HG03354 (cell line): ENCODE data around the gene RAB8B.

Source experiments
- ATAC-seq: cut with Tn5 transposase; IDR thresholded peaks from one replicate; pipeline ENCODE4 v1.9.1; 2021; ENCODE audit warnings: mild to moderate bottlenecking; ENCODE audit not compliant: unreplicated experiment, poor library complexity, severe bottlenecking

The RAB8B gene

DNA sequence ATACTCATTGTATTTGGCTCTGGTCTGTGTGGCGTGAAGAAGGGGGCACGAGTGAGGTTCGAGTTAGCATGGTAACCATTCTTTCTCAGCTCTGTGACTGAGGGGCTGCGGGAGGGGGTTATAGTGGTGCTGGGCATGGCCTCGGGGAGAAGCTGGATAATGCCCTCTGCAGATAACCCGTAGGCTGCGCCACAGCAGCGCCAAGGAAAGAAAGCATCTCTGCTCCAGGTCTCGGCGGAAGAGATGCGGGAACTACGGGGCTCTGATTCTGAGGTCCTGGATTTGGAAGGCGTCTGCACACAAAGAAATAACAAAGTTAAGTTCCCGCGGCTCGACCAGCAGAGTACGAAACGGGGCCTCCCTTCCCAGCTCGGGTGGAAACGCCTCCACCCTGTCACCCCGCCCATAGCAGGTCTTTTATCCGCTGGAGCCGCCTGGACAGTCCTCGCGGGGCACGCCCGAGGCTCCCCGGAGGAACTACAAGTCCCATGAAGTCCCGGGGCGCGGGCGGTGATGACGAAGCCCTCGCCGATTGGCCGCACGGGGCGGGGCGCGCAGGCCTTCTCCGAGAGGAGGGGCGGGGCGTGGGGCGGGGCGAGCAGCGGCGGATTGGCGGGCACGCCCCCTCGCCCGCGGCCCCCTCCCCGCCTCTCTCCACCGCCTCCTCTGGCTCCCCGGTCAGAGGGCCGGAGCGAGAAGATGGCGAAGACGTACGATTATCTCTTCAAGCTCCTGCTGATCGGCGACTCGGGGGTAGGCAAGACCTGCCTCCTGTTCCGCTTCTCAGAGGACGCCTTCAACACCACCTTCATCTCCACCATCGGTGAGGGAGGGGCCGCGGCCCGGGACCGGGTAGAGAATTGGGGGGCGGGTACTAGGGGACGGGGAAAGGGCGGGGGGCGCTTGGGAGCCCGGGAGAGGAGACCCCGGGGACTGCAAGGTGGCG lies at the start of gene RAB8B:
TSS of gene RAB8B (plus strand) at position 681 of the 946 bp plus-strand sequence. CDS start at position 700, 19 bp downstream.
- ATAC-seq = peak; percentile 78

DNA sequence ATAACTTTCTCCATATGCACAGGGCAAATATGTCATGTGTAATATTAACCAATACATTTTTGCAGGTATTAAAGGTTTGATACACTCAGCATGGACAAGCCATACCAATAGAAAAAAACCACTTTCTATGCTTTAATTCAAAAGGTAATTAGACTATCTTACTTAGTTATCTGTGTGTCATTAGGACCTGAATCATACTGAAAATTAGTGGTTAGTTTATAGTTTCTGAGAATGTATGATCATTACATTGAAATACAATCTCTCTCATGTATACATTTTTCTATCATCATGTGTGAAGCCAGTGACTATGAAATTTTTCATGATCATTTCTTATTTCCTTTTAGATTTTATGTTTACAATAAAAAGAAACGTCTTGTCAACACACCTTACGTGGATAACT lies 48.5 kb upstream of the RAB8B start:
- no peak for ATAC-seq

DNA sequence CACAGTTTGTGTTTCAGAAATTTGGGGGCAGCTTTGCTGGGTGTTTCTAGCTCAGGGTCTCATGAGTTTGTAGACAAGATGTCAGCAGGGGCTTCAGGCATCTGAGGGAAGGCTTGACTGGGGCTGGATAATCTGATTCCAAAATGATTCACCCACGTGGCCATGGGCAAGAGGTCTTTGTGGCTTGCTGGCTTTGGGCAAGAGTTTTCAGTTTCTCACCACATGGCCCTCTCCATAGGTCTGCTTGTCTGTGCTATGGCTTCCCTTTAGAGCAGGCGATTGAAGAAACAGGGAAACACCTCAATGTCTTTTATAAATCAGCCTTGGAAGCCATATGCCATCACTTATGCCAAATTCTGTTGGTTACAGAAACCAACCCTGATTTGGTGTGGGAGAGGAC lies 44.0 kb upstream of the RAB8B start:
- no peak for ATAC-seq

DNA sequence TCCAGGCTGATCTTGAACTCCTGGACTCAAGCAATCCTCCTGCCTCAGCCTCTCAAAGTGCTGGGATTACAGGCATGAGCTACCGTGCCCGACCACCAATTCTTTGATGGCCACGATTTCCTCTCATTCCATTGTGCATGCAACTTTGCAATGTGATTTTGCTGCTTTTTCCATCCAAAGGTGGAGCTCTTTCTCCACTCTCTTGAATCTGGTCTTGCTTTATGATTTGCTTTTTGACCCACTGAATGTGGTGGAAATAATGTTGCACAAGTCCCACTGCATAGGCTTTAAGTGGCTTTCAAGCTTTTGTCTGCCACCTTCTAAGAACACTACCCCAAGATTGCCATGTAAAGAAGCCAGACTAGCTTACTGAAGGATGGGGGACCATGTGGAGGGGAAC lies 42.7 kb upstream of the RAB8B start:
- no peak for ATAC-seq

DNA sequence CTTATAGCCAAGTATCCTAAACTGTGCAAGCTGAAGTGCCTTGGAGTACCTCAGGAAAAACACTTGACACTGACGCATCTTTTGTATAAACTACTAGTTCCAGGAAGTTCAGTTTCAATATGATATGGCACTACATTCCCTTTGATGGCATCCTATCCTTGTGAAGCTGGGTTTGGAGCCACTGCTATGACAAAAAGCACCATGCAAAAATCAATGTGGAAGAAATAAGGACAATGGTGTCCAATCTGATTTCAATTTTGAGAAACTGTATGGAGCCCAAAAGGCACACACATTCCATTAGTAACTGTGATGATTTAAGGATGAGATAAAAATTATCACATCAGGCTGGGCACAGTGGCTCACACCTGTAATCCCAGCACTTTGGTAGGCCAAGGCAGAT lies 37.7 kb upstream of the RAB8B start:
- ATAC-seq = no peak

DNA sequence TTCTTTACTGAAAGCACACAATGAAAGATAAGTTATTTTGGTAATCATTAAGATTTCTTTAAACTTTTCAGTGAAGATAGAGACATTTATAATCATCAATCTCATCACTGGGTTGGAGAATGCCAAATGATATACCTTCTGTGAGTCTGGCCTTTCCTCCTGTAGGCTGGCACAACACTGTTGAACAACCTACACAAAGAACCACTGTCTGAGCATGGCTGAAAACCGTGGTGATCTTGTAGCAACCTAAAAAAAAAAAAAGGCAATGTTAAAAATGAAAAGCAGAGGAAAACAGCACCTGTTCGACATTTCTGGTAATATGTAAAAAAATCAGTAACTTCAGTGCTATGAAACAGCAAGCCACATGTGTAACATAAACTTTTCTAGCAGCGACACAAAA lies 33.9 kb upstream of the RAB8B start:
- no peak for ATAC-seq

DNA sequence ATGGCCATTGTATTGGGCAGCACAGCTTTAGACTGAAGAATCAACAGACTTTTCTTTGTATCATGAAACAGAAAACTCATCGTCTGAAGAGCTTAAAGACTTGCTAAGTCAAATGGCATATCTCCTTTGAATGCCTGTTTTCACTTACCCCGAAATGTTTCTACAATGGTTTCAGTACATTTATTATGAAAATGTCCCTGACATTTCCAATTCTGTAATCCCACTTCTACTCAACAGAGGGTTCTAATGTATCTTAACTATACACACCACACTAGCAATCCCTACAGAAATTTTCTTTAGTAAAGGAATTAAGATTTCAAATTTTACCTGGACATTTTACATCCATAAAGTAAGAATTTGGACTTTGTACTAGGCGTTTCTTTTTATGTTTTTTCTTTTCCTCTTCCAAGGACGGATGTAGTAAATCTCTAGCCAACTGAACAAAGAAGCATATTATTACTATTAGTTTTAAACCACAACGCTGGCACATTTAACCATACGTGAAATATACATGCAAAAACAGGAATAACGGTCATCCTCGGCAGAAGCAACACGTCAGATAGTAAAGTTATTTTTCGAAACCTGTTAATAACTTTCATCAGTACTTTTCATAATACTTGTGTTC lies 33.2 kb upstream of the RAB8B start:
- no peak for ATAC-seq

DNA sequence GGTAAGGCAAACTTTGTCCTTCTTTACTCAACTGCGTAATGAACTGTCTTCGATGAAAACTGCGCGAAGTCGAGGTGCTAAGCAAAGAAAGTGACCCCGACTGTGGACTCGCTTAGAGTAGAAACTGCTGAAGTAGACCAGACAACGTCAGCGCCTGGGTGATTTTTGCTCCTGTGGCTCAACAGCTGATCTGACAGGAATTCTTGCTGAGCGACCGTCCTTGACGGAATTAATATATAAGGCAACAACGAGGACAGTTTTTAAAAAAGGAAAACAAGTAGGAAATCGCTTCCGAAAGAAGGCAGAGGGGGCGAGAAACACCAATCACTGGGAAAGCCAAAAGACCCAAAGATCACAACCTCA lies 32.7 kb upstream of the RAB8B start:
- peak; percentile 15 for ATAC-seq

DNA sequence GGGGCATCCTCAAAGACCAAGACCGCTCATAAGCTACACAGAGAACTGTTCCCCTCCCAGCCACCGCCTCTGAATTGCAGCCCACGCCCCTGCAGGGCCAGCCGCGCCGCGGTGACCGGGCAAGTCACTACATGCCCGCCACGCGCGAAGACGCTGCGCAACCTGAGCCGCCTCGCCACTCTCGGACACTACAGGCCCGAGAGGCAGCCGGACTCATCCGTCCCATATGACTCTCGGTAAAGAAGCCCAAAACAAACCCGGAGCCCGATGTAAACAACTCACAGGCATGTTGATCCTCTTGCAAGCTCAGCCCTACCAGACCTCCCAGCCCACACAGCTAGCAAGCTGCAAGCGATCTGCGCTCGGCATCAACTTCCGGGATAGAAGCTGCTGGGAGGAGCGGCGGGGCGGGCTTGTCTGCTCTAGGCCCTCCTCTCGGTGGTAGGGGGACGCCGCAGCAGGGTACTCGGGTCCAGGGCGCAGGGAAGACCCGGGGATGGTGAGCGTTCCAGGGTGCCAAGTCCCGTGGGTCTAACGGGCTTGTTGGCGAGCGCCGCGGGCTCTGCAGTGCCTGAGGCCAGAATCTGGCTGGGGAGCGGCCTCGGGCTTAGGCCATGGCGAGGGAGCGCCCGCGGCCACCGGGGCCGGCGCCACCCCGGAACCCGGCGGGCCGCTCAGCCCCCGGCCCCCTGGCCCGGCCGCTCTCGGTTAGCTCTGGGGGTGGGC lies 32.1 kb upstream of the RAB8B start, which contains the start of gene RPS27L:
TSS of gene RPS27L (minus strand) at position 360 of the 726 bp plus-strand sequence. CDS start at position 288, 72 bp downstream.
- ATAC-seq = peak; percentile 92

DNA sequence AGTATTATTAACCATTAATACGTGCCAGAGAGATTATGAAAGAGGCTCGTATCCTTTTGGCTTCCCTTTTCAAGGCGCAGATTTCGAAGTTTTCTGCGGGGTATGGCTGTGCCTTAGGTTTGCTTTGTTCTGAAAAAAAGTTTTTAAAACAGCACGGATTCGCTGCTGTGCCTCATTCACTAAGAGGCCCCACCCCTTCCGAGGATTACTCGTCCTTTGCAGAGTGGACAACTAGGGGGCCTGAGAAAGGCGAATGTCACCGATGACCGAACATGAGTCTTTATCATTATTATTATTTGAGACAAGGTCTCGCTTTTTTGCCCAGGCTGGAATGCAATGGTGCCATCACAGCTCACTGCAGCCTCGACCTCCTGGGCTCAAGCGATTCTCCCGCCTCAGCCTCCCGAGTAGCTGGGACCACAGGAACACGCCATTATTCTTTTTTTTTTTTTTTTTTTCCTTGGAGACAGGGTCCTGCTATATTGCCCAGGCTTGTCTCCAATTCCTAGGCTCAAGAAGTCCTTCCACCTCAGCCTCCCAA lies 31.4 kb upstream of the RAB8B start:
- ATAC-seq = peak; percentile 35

DNA sequence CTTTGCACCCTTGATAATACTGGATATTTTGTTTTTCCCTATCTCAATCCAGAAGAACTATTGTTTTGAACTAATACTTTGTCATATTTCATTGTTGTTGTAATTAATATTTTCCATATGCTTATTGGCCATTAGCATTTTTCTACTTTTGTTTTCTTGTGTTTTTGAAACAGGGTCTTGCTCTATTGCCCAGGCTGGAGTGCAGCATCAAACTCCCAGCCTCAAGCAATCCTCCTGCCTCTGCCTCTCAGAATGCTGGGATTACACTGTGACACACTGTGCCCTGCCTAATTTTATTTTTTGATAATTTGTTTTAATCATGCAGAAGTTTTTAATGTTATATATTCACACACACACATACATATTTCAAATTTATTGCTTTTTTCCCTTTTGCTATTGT lies 28.8 kb upstream of the RAB8B start:
- no peak for ATAC-seq

DNA sequence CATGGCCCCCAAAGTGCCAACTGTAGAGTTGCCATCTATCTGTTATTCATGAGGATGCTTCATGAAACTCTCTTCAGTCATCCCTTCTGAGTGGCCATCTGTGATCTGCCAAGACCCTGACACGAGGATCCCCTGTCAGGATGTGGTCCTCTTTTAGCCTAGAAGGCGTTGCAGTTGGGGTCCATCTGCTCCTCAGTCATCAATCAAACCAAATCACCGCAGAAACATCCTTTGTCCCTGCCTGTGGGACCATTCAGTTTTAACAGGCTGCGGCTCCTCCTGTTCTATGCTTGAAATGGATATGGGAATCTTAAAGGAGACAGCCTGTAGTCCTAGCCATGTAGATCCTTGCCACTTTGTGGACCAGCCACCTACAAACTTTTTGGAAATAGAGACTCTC lies 26.2 kb upstream of the RAB8B start:
- ATAC-seq = no peak

DNA sequence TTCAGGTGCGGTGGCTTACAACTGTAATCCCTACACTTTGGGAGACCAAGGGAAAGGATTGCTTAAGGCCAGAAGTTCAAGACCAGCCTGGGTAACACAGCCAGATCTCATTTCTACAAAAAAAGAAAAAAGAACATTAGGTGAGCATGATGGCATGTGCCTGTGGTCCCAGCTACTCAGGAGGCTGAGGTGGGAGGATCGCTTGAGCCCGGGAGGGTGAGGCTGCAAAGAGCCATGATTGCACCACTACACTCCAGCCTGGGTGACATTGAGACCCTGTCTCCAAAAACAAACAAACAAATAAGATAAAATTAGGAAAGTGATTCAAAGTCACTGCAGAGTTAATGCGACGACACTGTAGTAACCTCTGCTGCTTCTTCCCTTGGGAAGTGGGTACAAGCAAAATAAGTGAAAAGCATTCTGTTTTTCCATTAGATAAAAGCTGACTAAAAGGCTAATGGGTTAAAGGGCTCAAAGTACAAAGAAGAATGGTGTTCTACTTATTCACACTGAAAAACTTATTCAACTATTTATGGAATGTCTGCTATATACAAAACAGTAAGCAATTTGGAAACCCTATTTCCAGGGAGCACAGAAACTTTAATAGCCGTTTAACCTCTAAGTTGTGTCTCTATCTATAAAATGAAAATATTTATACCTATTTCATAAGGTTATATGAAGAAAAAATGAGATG lies 24.1 kb upstream of the RAB8B start:
- no peak for ATAC-seq

DNA sequence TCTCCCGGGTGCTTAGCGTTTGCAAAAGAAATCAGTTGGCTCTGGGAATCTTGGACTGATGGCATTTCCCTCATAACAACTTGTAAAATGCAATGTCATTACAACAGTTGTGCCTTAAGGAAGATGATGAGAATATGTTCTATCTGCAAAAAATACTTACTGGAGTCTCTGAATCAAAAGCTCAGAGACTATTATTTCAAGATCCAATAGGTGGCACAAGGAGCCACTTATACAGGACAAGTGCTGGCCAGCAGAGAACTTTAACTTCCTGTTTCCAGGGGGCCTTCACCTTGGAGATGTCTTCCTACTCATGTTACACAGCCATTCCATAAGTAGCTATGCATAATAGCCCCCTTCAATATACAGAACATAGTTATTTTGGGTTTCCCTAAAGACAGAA lies 23.2 kb upstream of the RAB8B start:
- ATAC-seq = no peak

DNA sequence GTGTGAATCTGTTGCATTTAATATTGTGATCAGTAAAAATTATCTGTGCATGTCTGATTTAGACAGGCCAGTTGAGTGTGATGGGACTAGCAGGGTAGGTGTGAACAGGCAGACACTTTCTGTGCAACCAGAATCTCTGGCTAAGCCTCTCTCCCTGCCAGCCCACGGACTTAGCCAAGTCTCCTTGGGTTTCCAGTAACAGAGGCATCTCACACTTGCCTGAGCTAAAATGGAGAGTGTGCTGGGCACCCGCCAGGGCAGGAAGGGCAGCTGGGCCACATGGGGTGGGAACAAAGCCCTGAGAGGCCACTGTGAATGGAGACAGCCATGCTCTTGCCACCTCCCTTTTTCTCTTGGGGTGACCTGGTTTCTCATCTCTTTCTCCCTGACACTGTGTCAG lies 19.6 kb upstream of the RAB8B start:
- no peak for ATAC-seq

DNA sequence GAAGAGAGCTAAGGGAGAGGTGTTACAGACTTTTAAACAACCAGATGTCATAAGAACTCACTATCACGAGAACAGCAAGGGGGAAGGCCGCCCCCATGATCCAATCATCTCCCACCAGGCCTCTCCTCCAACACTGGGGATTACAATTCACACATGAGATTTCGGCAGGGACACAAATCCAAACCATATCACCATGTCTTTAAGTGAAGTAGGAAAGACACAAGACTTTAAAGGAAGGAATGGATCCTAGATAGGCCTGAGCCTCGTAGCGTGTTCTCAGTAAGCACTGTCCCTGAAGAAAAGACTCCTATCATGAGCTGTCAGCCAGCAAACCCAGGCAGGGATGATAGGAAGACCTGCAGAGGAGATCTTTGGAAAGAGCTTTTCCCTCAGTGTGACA lies 17.0 kb upstream of the RAB8B start:
- ATAC-seq = no peak

DNA sequence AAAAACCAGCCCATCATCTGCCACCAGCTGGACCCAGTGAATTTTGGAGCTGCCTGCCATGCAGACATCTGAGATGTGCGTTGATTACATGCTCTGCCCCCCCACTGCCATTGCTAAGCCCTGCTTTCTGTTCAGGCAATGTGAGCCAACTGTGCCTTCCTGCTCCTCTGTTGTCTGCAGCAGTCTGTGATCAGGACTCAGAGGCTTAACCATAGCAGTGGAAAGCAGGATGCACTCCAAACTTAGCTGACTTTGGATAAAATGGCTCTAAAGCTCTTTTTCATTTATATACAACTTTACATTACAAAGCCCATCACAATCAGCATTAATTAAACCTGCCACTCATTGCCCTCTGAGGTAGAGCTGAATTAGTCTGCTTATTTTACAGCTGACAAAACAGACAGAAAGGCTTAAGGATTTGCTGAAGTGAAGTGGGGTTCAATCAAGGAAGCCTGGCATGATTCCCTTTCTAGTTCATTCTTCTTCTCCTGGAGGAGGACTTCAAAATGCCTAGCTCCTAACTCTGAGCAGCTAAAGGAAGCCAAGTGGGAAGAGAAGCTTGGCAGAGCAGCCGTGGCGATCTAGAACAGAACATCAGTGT lies 16.5 kb upstream of the RAB8B start:
- no peak for ATAC-seq

DNA sequence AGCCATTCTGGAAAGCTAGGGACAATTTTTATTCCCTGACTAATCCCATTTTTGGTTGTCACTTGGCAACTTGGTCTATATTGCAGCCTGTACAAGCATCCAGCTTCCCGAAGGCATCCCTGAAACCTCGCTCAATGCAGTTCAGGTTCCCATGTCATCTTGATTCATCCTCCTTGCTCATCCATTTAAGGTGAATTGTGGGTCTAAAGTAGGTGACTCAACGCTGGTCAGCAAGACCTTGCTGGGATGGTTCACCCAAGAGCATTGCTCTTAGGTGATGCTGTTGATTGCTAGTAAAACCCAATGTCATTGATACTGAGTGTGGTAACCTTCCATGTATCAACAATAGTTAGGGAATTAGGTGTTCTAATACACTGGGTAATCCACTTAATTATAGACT lies 13.1 kb upstream of the RAB8B start:
- ATAC-seq = no peak

DNA sequence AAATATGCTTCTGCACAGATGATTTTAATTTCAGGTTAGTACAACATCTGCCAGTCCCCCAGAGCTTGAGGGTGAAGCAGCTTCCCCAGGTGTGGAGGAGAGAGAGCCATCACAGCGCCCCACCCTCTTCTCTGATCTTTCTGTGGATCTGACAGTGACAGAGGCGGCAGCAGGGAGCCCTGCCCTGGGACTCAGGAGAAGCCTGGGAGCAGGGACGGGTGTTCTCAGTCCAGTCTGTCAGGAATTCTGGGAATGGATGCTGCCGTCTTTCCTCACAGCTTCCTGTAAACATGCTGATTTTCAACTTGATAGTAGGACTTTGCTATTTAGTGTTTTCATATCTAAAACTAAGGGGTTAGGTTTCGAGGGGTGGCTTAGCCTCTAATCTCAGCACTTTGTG lies 11.4 kb upstream of the RAB8B start:
- no peak for ATAC-seq
